Measurements from ENCODE around the gene CSPG4.

CSPG4 gene

GRCh38 chr15:75656331-75656730 lies 56.3 kb downstream of the CSPG4 start:
- Histone ChIP-seq H3K36me3 (no peaks in the 10 kb centered on the region), H3K4me3 (ENCODE audit: low read depth in 1 of 2, low read length in 1 of 2) (no peak overlapping the region), H3K9me3 (no peaks in the 10 kb centered on the region), H3K27ac (no peak overlapping the region), H3K4me1 (ENCODE audit: control insufficient read depth in 1 of 2, insufficient read depth in 1 of 2, low read depth in 1 of 2, low read length in 1 of 2) (no peaks in the 10 kb centered on the region), H3K27me3 (peaks cover 9% of the 10 kb centered on the region)
- no peak for TF ChIP-seq CTCF (IDR thresholded peaks at IDR 0.05)

- no peaks in the 10 kb centered on the region for H3K36me3 ChIP-seq
- no peak overlapping the region for H3K27ac ChIP-seq
- H3K4me3 ChIP-seq (ENCODE audit: low read depth in 1 of 2, low read length in 1 of 2) = no peak overlapping the region
- H3K9me3 ChIP-seq = no peaks in the 10 kb centered on the region
- no peaks in the 10 kb centered on the region for H3K4me1 ChIP-seq (ENCODE audit: control insufficient read depth in 1 of 2, insufficient read depth in 1 of 2, low read depth in 1 of 2, low read length in 1 of 2)
- H3K27me3 ChIP-seq = peaks cover 5% of the 10 kb centered on the region
- no peak for TF ChIP-seq CTCF (IDR thresholded peaks at IDR 0.05)
Measured at GRCh38 chr15:75655931-75656330, 56.7 kb downstream of the CSPG4 start.

- H3K9me3 ChIP-seq = no peaks in the 10 kb centered on the region
- no peak for TF ChIP-seq CTCF (IDR thresholded peaks at IDR 0.05)
- no peaks in the 10 kb centered on the region for H3K36me3 ChIP-seq
- H3K4me3 ChIP-seq (ENCODE audit: low read depth in 1 of 2, low read length in 1 of 2) = no peak overlapping the region
- peaks cover 8% of the 10 kb centered on the region for H3K27me3 ChIP-seq
- H3K27ac ChIP-seq = no peak overlapping the region
- H3K4me1 ChIP-seq (ENCODE audit: control insufficient read depth in 1 of 2, insufficient read depth in 1 of 2, low read depth in 1 of 2, low read length in 1 of 2) = no peaks in the 10 kb centered on the region
Measured at GRCh38 chr15:75654201-75654907, 58.3 kb downstream of the CSPG4 start.

GRCh38 chr15:75653347-75653913 lies 59.2 kb downstream of the CSPG4 start:
- peaks cover 18% of the 10 kb centered on the region for H3K27me3 ChIP-seq
- H3K27ac ChIP-seq = no peak overlapping the region
- H3K4me3 ChIP-seq (ENCODE audit: low read depth in 1 of 2, low read length in 1 of 2) = no peak overlapping the region
- no peaks in the 10 kb centered on the region for H3K4me1 ChIP-seq (ENCODE audit: control insufficient read depth in 1 of 2, insufficient read depth in 1 of 2, low read depth in 1 of 2, low read length in 1 of 2)
- H3K9me3 ChIP-seq = no peaks in the 10 kb centered on the region
- no peaks in the 10 kb centered on the region for H3K36me3 ChIP-seq
- TF ChIP-seq CTCF (IDR thresholded peaks at IDR 0.05) = no peak

DNA sequence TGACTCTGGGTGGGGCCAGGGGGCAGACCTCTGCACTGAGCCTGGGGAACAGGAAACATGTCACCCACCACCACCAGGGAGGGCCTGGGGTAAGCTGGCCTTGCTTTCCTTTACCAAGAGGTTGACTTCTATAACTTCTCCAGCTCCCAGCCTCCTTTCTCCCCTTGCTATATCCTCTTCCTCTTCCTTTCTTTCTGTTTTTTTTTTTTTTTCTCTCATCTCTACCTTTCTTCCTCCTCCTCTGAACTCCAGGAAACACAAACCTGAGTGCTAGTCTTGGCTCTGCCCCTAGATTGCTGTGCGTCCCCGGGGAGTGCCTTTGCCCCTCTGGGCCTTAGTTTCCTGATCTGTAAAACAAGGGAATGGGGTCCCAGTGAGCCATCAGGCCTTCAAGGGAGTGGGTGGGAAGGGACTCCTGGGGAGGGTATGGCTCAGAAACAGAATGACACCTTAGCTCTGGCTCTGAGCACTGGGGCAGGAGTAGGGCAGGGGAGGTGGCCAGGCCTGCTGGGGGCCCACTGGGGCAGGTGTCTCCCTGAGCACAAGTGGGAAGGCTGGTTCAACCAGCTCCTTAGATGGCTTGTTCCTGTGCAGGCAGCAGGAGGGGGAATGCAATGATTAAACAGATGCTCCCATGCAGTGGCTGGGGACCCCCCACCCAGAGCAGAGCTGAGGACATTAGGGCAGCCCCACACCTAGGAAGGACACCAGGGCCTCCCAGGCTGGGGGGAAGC lies 60.7 kb downstream of the CSPG4 start:
- H3K4me1 ChIP-seq (ENCODE audit: control insufficient read depth in 1 of 2, insufficient read depth in 1 of 2, low read depth in 1 of 2, low read length in 1 of 2) = peaks cover 11 to 12% of the 10 kb centered on the region in 2 experiments
- no peaks in the 10 kb centered on the region for H3K9me3 ChIP-seq
- no peak for TF ChIP-seq CTCF (IDR thresholded peaks at IDR 0.05)
- H3K4me3 ChIP-seq (ENCODE audit: low read depth in 1 of 2, low read length in 1 of 2) = no peak overlapping the region
- H3K27ac ChIP-seq = no peak overlapping the region
- H3K27me3 ChIP-seq = peaks cover 32% of the 10 kb centered on the region
- no peaks in the 10 kb centered on the region for H3K36me3 ChIP-seq
